GM10266 (cell line): ENCODE data around the gene AP3M1.

ENCODE experiments used
- DNase-seq: peaks from one replicate; pipeline ENCODE4 v3.0.0; 2012; ENCODE audit errors: extremely low spot score
- TF ChIP-seq, protein P1 (sequence below): IDR thresholded peaks from 2 replicates; pipeline ENCODE4 v1.5.1; 2012; ENCODE audit warnings: mild to moderate bottlenecking, low read depth; ENCODE audit not compliant: control insufficient read depth, insufficient read depth; ENCODE audit errors: missing control alignments

AP3M1 gene

DNA sequence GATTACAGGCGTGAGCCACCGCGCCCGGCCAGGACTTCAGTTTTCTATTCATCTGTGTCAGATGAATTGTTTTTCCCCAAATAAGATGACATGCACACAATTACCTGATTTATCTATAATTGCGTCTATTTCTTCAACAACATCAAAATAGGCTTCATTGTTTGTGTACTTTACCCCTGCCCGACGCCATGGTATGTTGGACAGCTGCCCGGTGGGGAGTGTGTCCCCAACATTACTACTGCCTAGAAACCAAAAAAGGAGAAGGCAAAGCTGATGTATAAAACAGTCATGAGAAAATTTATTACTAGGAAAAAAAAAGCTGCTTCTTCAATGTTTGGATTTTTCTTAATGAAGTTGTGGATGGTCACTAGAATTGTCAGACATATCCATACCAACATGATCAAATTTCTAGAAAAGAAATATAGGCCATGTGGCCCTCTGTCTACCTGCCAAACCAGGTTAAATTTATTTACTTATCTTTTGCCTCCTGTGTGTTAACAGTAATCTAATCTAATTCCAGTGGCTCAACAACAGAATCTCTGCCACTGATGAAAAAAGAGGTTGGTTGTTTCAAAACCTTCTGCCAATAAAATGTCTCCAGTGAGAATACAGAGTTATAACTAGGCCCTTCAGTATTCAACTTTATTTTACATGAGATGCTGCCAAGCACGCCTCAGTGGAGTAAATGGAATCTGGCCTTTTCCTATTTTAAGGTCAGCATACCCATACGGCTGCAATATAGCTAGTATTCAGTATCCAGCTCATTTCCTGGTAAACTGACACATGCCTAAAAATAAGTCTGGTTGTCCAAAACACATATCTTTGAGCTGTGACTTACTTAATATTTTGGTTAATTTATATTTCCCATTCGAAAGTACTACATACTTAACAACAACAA is 16.5 kb downstream of the AP3M1 start:
- TF ChIP-seq, protein P1, sequence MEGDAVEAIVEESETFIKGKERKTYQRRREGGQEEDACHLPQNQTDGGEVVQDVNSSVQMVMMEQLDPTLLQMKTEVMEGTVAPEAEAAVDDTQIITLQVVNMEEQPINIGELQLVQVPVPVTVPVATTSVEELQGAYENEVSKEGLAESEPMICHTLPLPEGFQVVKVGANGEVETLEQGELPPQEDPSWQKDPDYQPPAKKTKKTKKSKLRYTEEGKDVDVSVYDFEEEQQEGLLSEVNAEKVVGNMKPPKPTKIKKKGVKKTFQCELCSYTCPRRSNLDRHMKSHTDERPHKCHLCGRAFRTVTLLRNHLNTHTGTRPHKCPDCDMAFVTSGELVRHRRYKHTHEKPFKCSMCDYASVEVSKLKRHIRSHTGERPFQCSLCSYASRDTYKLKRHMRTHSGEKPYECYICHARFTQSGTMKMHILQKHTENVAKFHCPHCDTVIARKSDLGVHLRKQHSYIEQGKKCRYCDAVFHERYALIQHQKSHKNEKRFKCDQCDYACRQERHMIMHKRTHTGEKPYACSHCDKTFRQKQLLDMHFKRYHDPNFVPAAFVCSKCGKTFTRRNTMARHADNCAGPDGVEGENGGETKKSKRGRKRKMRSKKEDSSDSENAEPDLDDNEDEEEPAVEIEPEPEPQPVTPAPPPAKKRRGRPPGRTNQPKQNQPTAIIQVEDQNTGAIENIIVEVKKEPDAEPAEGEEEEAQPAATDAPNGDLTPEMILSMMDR, result no peak
- DNase-seq, result no peak

DNA sequence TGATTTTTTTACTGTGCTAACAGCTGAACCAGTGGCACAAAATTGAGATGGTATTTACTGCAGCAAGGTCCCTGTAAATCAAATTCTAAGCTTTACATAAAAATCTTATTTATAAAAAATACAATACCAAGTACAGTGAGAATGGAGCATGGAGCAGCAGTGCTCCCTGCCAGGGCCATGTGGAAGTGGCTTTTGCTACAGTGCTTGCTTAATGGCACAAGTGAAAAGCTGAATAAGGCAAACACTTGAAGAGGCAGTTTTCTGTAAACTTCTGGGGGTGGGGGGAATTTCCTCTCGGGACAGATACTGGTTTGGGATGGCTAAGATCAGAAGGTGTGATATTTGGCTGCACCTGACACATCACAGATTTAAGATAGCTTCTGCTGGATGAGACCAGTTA is 27.5 kb downstream of the AP3M1 start:
- no peak for DNase-seq
- TF ChIP-seq, protein P1, result no peak

DNA sequence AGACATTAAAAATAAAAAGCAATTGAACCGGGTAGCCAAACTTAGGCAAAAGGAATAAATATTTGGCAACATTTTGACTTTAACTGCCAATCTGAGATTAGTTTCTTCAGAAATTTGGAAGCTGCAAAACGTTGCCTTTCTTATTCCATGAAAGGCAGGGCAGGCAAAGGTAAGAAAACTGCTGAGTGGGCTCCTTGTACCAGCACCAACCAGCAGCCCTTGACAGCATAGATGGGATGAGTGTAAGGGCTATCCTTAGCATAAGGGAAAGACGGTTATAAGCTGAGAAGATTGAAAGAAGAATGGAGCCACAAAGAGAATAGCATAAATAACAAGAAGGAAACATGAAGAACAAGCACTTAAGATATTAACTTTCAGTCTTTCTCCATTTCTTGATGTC is 28.6 kb downstream of the AP3M1 start:
- TF ChIP-seq, protein P1, result no peak
- no peak for DNase-seq

DNA sequence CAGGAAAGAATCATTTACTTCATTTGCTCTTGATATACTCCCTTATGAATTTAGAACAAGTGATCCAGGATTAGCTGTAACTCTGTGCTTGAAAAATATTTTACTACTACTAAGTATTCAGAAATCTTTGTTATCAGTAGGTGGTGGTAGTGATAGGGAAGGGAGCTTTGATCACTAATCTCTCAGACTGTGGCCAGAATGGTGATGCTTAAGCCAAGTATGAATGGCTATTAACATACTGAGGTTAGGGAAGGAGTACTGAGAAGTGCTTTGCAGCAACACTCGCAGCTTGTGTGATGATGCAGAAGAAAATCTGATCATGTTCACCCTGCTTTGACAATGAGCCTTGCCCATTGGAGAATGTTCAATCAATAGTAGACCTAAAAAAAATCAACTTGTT is 29.3 kb downstream of the AP3M1 start:
- TF ChIP-seq, protein P1, result no peak
- DNase-seq, result no peak

DNA sequence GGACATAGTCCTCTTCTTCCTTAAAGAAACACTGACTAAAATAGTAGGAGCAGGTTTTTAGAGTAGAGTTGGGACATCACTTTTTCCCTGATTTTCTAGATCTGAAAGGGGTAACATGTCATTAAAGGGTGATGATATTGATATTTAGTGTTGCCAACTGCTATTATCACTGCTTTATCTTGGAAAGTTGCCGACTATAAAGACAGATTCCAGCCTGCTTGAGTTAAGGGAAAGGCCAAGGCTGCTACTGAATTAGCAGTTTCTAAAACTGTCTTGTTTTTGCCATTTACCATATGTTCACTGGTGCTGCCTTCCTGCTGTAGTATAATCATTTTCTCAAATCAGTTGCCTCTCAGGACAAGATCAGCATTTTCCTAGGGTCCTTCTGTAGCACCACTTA is 29.7 kb downstream of the AP3M1 start:
- TF ChIP-seq, protein P1, result no peak

DNA sequence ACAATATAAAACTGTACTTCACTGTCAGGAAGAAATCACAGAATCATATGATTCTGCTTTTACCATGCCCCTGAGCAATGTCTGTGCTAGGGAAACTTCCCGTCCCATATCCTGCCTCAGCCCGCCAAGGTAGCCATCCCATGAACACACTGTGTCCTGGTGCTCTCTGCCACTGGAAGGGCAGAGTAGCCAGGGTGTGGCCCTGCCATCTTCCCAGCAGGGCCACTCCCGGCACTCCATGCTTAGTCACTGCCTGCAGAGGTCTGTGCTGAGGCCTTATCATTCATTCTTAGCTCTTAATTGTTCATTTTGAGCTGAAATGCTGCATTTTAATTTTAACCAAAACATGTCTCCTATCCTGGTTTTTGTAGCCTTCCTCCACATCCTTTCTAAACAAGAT is 31.8 kb downstream of the AP3M1 start:
- TF ChIP-seq, protein P1, result no peak
- no peak for DNase-seq

More for the DNA sequence above, 29.7 kb downstream of the AP3M1 start:
- no peak for DNase-seq

DNA sequence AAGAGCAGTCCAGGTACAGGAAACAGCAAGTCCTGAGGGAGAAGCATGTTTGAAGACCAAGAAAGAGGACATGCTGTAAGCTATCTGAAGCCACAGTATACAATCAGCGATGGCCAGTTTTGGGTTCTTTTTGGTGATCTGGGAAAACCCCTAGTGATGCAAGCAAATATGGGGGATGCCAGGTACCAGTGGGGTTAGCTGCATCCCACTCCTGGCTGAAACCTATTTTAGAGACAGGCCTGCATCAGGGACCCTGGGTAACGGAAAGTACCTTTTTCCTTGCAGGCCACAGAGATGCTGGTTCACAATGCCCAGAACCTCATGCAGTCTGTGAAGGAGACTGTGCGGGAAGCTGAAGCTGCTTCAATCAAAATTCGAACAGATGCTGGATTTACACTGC is 32.9 kb downstream of the AP3M1 start:
- DNase-seq, result peak; percentile 38
- TF ChIP-seq, protein P1, result no peak
